ENCODE results near the gene L3MBTL4. TPM values are rescaled to one million over a fixed set of nuclear protein-coding genes. Genes with fewer than 3 reads are reported as not detected.

The L3MBTL4 gene
- total RNA-seq, 4 donors from 2014 or later = 6.0 to 14.8 (median 10.0) TPM

- TF ChIP-seq CTCF (IDR thresholded peaks at IDR 0.05; ENCODE audit: low read depth) = no peak
These were observed 410.6 kb downstream of the L3MBTL4 start for GRCh38 chr18:6004119-6004518.

- TF ChIP-seq CTCF (IDR thresholded peaks at IDR 0.05; ENCODE audit: low read depth) = no peak
These were observed 412.8 kb downstream of the L3MBTL4 start for GRCh38 chr18:6001867-6002266.

- TF ChIP-seq CTCF (IDR thresholded peaks at IDR 0.05; ENCODE audit: low read depth) = no peak
These were observed 415.8 kb downstream of the L3MBTL4 start for GRCh38 chr18:5998907-5999306.

GRCh38 chr18:5998166-5998881 is 416.4 kb downstream of the L3MBTL4 start:
- TF ChIP-seq CTCF (IDR thresholded peaks at IDR 0.05; ENCODE audit: low read depth) = no peak

- TF ChIP-seq CTCF (IDR thresholded peaks at IDR 0.05; ENCODE audit: low read depth) = no peak
These were observed 417.4 kb downstream of the L3MBTL4 start for GRCh38 chr18:5997361-5997760.

GRCh38 chr18:5995626-5996025 is 419.1 kb downstream of the L3MBTL4 start:
- no peak for TF ChIP-seq CTCF (IDR thresholded peaks at IDR 0.05; ENCODE audit: low read depth)

GRCh38 chr18:5993938-5994337 is 420.8 kb downstream of the L3MBTL4 start:
- no peak for TF ChIP-seq CTCF (IDR thresholded peaks at IDR 0.05; ENCODE audit: low read depth)

All from subcutaneous adipose tissue (tissue), 4 donors.